Gastrocnemius medialis (tissue), 4 donors: Measurements from ENCODE around the gene AJUBA.

Experiments
- CTCF ChIP-seq, 5 experiments: fragments of 450-650 bp in 3 of 5; fragments of 200-600 bp in 2 of 5; sonication (generic) in 2 of 5; IDR thresholded peaks in 4 of 5; conservative IDR thresholded peaks in 1 of 5; 1 replicate in 4 of 5; 2 replicates in 1 of 5; pipeline ENCODE4 v1.5.1; 2016 to 2019; ENCODE audit warnings: antibody characterized with exemption in 5 of 5, mild to moderate bottlenecking in 3 of 5, moderate library complexity in 3 of 5
- POLR2A ChIP-seq, 2 donors: fragments of 450-650 bp; IDR thresholded peaks; one replicate each; pipeline ENCODE4 v1.6.1; 2017; ENCODE audit warnings: antibody characterized with exemption in 2 of 2, mild to moderate bottlenecking in 2 of 2, moderate library complexity in 2 of 2

GRCh38 chr14:23021889-23022442, 39.6 kb upstream of the AJUBA start:
- TF ChIP-seq CTCF (IDR thresholded peaks at IDR 0.05 in 4 of 5, conservative IDR thresholded peaks at IDR 0.05 in 1 of 5) (no peak), POLR2A (IDR thresholded peaks at IDR 0.05) (no peak)
